B cell (primary cell): ENCODE data around the gene PBX2. TPM values are rescaled to one million over a fixed set of nuclear protein-coding genes. Genes with fewer than 3 reads are reported as not detected.
"Not testable (repeated sequence)": the region's sequence is repeated elsewhere in the genome, so short reads cannot be mapped to it uniquely, and the experiment has no call there.

ENCODE experiments used
- ATAC-seq: fragments of 200-7000 bp; cut with Tn5 transposase; one replicate; pipeline ENCODE4 v1.10.0; 2021; ENCODE audit warnings: low read depth, mild to moderate bottlenecking, moderate number of reproducible peaks, moderate library complexity
- CTCF ChIA-PET: fragments of 350-600 bp; sonication (Branson Sonifier 250); formaldehyde crosslinking; loops from one replicate; lab custom pipeline; 2021; ENCODE audit warnings: antibody characterized with exemption, inconsistent platforms; lab: Charles Lee
- POLR2A ChIA-PET: fragments of 350-600 bp; sonication (Branson Sonifier 250); formaldehyde crosslinking; loops from one replicate; lab custom pipeline; 2021; ENCODE audit warnings: antibody characterized with exemption; lab: Charles Lee
- DNase-seq: peaks from one replicate; pipeline ENCODE4 v3.0.0; 2013
- H2AFZ ChIP-seq: 2 replicates; pipeline ENCODE4 v1.6.1; 2012; ENCODE audit warnings: mild to moderate bottlenecking, low read depth, low read length; ENCODE audit not compliant: insufficient read depth, poor library complexity, severe bottlenecking
- H3K27ac ChIP-seq, 2 donors: 1 replicate in 1 of 2; 2 replicates in 1 of 2; pipeline ENCODE4 v1.5.1; 2012 to 2013; ENCODE audit warnings: low read length in 2 of 2, mild to moderate bottlenecking in 2 of 2, moderate library complexity in 1 of 2
- H3K27me3 ChIP-seq, 4 experiments: fragments of 200-600 bp in 1 of 4; sonication (generic) in 1 of 4; replicated peaks in 1 of 4; 1 replicate in 2 of 4; 2 replicates in 2 of 4; pipeline versions ENCODE4 v1.6.1 to v1.7.0; 2013 to 2016; ENCODE audit warnings: low read length in 3 of 4, mild to moderate bottlenecking in 2 of 4, mixed read lengths in 1 of 4, moderate library complexity in 1 of 4; ENCODE audit not compliant: insufficient read depth in 4 of 4, control insufficient read depth in 3 of 4; ENCODE audit errors: control extremely low read depth in 1 of 4
- H3K36me3 ChIP-seq, 2 experiments: replicated peaks in 1 of 2; 1 replicate in 1 of 2; 2 replicates in 1 of 2; pipeline versions ENCODE4 v1.6.1 to v1.7.1; 2013; ENCODE audit warnings: low read length in 1 of 2; ENCODE audit not compliant: insufficient read depth in 2 of 2, control insufficient read depth in 1 of 2; ENCODE audit errors: control extremely low read depth in 1 of 2, extremely low read depth in 1 of 2
- H3K4me1 ChIP-seq, 2 donors: fragments of 200-600 bp in 1 of 2; sonication (generic) in 1 of 2; 1 replicate in 1 of 2; 2 replicates in 1 of 2; pipeline versions ENCODE4 v1.5.1 to v1.6.1; 2013 to 2017; ENCODE audit warnings: low read length in 2 of 2; ENCODE audit not compliant: control insufficient read depth in 2 of 2, insufficient read depth in 2 of 2
- H3K4me2 ChIP-seq: replicated peaks from 2 replicates; pipeline ENCODE3; 2012; ENCODE audit warnings: mild to moderate bottlenecking, low read depth, low read length; ENCODE audit not compliant: poor library complexity, severe bottlenecking
- H3K4me3 ChIP-seq, 5 experiments: fragments of 200-600 bp in 1 of 5; sonication (generic) in 1 of 5; 1 replicate in 3 of 5; 2 replicates in 2 of 5; pipeline versions ENCODE4 v1.5.1 to v1.7.0; 2011 to 2016; ENCODE audit warnings: low read length in 4 of 5, mild to moderate bottlenecking in 4 of 5, low read depth in 2 of 5, control low read depth in 1 of 5, moderate library complexity in 1 of 5; ENCODE audit not compliant: insufficient read depth in 1 of 5; ENCODE audit errors: control extremely low read depth in 1 of 5, extremely low read depth in 1 of 5
- H3K79me2 ChIP-seq: fragments of 200-600 bp; sonication (generic); one replicate; pipeline ENCODE4 v1.6.0; 2016; ENCODE audit warnings: low read length; ENCODE audit not compliant: control insufficient read depth, insufficient read depth
- H3K9ac ChIP-seq: fragments of 200-600 bp; sonication (generic); 2 replicates; pipeline ENCODE4 v1.6.1; 2017; ENCODE audit warnings: mild to moderate bottlenecking, low read length, moderate library complexity
- H3K9me3 ChIP-seq, 3 donors: one replicate each; pipeline versions ENCODE4 v1.6.1 to v1.7.1; 2013; ENCODE audit warnings: low read length in 2 of 3; ENCODE audit not compliant: control insufficient read depth in 2 of 3, insufficient read depth in 1 of 3; ENCODE audit errors: control extremely low read depth in 1 of 3
- H4K20me1 ChIP-seq: 2 replicates; pipeline ENCODE4 v1.6.0; 2012; ENCODE audit warnings: mild to moderate bottlenecking, low read length; ENCODE audit not compliant: insufficient read depth, control insufficient read depth, poor library complexity, severe bottlenecking
- H3K27ac Mint-ChIP-seq: one replicate; pipeline ENCODE4 v1.8.0; 2021; ENCODE audit warnings: mixed read lengths
- H3K27me3 Mint-ChIP-seq: one replicate; pipeline ENCODE4 v1.8.0; 2021; ENCODE audit warnings: mixed read lengths
- H3K4me1 Mint-ChIP-seq: one replicate; pipeline ENCODE4 v1.8.0; 2021; ENCODE audit warnings: mixed read lengths
- H3K4me3 Mint-ChIP-seq: one replicate; pipeline ENCODE4 v1.8.0; 2021; ENCODE audit warnings: mixed read lengths
- H3K9me3 Mint-ChIP-seq: one replicate; pipeline ENCODE4 v1.8.0; 2022; ENCODE audit warnings: mixed read lengths; ENCODE audit not compliant: insufficient read depth
- CTCF ChIP-seq: fragments of 200-600 bp; IDR thresholded peaks from one replicate; pipeline ENCODE4 v1.8.0; 2022; ENCODE audit warnings: antibody characterized with exemption, mild to moderate bottlenecking
- EZH2 ChIP-seq: IDR thresholded peaks from 2 replicates; pipeline ENCODE4 v1.6.1; 2012; ENCODE audit warnings: borderline replicate concordance, low read depth, mild to moderate bottlenecking, moderate library complexity, low read length; ENCODE audit not compliant: insufficient read depth, poor library complexity, severe bottlenecking
- WGBS: methylation state at CpG from one replicate; pipeline ENCODE4 v1.1.5; 2013; ENCODE audit warnings: missing lambda C conversion rate; ENCODE audit not compliant: insufficient coverage; 5-methylcytosine and 5-hydroxymethylcytosine counted together
- intact Hi-C: fragments of 100-400 bp; cut with micrococcal nuclease; formaldehyde crosslinking; loops from one replicate; pipeline ENCODE4 v1.10.0; 2022
- polyA plus RNA-seq: library from polyadenylated mRNA; depleted of rRNA; stranded (reverse); fragments of >200 nt; gene quantifications from 2 replicates; pipeline ENCODE4 v1.2.3, GENCODE V29; 2012
- total RNA-seq, 2 donors: library from RNA; stranded (reverse); fragments of 120-200 nt in 1 of 2; gene quantifications; 1 replicate in 1 of 2; 2 replicates in 1 of 2; pipeline versions ENCODE4 v1.2.3 to v1.2.4, GENCODE V29; 2013 to 2022

Gene PBX2
- total and polyA plus RNA-seq, 2 donors (not counting 1 experiment from before 2014, with no cell fraction given) = 128 to 188 TPM

DNA sequence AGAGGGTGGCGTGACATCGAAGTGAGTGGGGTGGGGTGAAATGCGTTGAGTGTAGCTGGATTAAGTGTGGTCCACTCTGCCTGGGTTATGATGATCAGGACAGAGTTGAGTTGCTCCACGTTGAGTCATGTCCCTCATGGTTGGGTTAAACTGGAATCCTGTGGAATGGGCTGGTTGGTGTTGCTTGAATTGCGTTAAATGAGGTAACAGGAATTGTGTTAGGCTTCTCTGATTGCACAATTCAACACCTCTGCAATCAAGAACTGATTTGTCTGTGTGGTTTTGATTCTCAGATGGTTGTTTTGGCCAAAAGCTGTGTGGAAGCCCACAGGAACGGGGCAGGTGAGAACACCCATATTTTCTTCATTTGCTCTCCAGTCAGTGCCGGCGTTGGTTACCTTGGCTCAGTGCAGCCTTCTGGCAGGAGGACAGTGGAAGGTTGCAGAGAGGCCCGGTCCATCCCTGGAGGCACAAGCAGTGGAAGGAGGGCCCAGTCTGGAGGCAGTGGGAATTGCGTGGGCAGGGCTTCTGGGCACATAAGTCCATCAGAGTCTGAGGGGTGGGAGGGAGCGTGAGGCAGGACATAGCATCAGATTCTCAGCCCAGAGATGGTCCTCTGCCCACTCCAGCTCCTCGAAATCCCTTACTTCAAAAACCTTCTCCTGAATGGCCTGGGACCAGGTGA lies 22.2 kb upstream of the PBX2 start:
- Histone ChIP-seq H3K27ac (no peak overlapping the region), H3K27me3 (no peaks in the 10 kb centered on the region), H3K79me2 (no peaks in the 10 kb centered on the region), H3K4me1 (peaks cover 0 to 6% of the 10 kb centered on the region in 2 donors), H2AFZ (no peak overlapping the region), H3K4me2 (no peak overlapping the region), H3K36me3 (no peaks in the 10 kb centered on the region), H3K4me3 (no peak overlapping the region), H4K20me1 (no peaks in the 10 kb centered on the region), H3K9me3 (no peaks in the 10 kb centered on the region), H3K9ac (no peak overlapping the region)
- TF ChIP-seq EZH2 = no peak
- no peak for TF ChIP-seq CTCF
- Mint-ChIP-seq H3K9me3 (no peaks in the 10 kb centered on the region), H3K27me3 (no peaks in the 10 kb centered on the region), H3K27ac (no peak overlapping the region), H3K4me1 (peaks cover 16% of the 10 kb centered on the region), H3K4me3 (no peak overlapping the region)
- POLR2A ChIA-PET = no interaction called here
- DNase-seq (no peak), ATAC-seq (no peak)
- intact Hi-C loops = no loop called here
- CTCF ChIA-PET = interaction anchor here (1.0 kb wide), 1 partner anchor 15 kb away, joined by 3 read pairs; no protein-coding TSS in a partner anchor
- WGBS = 95% methylated on average over 8 of the region's 12 CpGs

DNA sequence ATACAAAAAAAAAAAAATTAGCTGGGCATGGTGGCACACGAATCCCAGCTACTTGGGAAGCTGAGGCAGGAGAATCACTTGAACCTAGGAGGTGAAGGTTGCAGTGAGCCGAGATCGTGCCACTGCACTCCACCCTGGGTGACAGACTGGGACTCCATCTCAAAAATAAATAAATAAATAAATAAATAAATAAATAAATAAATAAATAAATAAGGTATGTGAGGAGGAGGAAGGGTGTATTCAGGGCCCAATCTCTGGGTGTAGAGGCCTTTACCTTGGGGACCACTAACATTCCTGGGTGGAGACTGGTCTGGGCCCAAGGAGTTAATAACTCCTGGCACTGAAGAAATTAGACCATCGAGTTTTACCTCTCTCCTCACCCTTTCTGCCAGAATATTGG lies 21.4 kb upstream of the PBX2 start:
- H3K4me3 ChIP-seq, H3K27ac Mint-ChIP-seq, POLR2A ChIA-PET, H3K27ac ChIP-seq, H2AFZ ChIP-seq, H3K36me3 ChIP-seq, H3K4me3 Mint-ChIP-seq, H3K9ac ChIP-seq, DNase-seq, H3K4me1 ChIP-seq, H3K27me3 ChIP-seq, H3K4me2 ChIP-seq, H3K9me3 Mint-ChIP-seq, H3K79me2 ChIP-seq, H4K20me1 ChIP-seq, ATAC-seq, intact Hi-C loops, H3K27me3 Mint-ChIP-seq, H3K9me3 ChIP-seq: not testable (repeated sequence)
- H3K4me1 Mint-ChIP-seq = peaks cover 16% of the 10 kb centered on the region
- CTCF ChIA-PET = interaction anchor here (1.0 kb wide), 1 partner anchor 14 kb away, joined by 3 read pairs; no protein-coding TSS in a partner anchor
- WGBS = no CpG with 5 or more reads among the region's 4 CpGs
